VCaP (cell line): ENCODE measurements around the gene KPRP.

Experiments
- H3K27ac ChIP-seq: fragments of 450-650 bp; 2 replicates; pipeline ENCODE4 v1.5.1; 2017
- TF ChIP-seq, protein P1 (sequence below): fragments of 450-650 bp; conservative IDR thresholded peaks from 2 replicates; pipeline ENCODE4 v1.5.1; 2017; ENCODE audit warnings: mild to moderate bottlenecking, moderate library complexity

The KPRP gene

DNA sequence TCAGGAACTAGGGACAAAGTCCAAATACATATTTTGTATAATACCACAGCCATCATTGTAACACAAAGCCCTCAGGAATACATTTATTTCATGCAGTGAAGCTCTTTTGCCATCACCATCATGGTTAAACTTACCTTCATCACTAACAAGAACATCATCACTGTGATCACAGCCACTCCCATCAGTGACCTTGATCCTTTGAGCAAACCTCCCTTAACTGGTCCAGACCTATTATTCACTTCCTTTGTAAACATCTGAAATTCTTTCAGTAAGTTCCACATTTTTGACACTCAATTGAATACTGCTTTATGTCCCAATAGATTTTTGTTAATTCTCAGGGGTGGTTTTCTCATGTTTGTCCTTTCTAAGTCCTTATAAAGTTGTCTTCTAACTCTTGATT, 16.2 kb upstream of the KPRP start:
- TF ChIP-seq, protein P1, sequence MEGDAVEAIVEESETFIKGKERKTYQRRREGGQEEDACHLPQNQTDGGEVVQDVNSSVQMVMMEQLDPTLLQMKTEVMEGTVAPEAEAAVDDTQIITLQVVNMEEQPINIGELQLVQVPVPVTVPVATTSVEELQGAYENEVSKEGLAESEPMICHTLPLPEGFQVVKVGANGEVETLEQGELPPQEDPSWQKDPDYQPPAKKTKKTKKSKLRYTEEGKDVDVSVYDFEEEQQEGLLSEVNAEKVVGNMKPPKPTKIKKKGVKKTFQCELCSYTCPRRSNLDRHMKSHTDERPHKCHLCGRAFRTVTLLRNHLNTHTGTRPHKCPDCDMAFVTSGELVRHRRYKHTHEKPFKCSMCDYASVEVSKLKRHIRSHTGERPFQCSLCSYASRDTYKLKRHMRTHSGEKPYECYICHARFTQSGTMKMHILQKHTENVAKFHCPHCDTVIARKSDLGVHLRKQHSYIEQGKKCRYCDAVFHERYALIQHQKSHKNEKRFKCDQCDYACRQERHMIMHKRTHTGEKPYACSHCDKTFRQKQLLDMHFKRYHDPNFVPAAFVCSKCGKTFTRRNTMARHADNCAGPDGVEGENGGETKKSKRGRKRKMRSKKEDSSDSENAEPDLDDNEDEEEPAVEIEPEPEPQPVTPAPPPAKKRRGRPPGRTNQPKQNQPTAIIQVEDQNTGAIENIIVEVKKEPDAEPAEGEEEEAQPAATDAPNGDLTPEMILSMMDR: no peak

GRCh38 chr1:152743371-152744145, 14.3 kb upstream of the KPRP start:
- TF ChIP-seq, protein P1: no peak
- no peak overlapping the region for H3K27ac ChIP-seq

More for the DNA sequence above, 16.2 kb upstream of the KPRP start:
- no peak overlapping the region for H3K27ac ChIP-seq

- H3K27ac ChIP-seq: no peak overlapping the region
- TF ChIP-seq, protein P1: peak; percentile 65
Observed at GRCh38 chr1:152745289-152745704, 12.5 kb upstream of the KPRP start.

- H3K27ac ChIP-seq: no peak overlapping the region
- TF ChIP-seq, protein P1: no peak
Observed at GRCh38 chr1:152745765-152746444, 11.9 kb upstream of the KPRP start.

DNA sequence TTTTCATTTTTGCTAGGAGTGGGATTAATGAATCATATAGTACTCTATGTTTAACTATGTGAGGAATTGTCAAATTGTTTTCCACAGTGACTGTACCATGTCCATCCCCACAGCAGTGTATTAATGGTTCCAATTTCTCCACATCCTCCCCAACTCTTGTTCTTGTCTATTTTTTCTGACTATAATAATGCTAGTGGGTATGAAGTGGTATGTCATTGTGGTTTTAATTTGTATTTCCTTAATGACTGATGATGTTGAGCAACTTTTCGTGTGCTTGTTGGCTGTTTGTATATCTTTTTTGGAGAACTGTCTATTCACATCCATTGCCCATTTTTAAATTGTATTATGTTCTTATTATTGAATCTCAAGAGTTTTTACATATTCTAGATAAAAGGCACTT, 10.0 kb upstream of the KPRP start:
- TF ChIP-seq, protein P1: no peak
- H3K27ac ChIP-seq: no peak overlapping the region

DNA sequence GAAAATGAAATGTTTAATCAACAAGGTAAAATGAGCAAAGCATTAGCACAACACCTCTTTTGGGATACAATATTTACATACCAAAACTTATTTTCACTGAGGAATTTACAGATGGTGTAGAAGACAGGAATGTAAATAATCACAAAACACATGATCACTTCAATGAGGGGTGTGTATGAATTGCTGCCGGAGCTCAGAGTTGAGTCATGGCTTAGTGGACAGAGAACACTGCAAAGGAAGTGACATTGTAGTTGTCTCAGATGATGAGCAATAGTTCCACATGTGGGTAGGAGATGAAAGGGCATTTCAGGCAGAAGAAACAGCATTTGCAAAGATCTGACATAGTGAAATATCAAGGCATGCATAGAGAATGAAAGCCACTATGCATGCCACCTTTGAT, 5.6 kb upstream of the KPRP start:
- H3K27ac ChIP-seq: no peak overlapping the region

DNA sequence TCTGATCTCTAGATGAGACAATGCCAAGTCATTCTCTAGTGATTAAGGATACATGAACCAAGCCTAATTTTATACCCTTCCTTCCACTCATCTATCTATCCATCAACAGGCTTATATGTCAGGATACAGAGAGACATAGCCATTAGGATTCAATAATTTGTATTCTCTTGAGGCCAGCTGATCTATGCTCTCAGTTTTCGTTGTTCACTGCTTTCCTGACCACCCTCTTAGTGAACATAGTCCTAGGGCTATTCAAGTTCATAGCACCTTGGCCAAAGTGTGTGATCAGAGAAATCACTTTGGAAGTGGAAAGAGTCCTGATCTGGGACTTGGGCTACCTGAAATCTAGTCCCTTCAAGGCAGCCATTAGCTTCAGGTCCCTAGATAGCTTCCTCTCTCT, 4.2 kb upstream of the KPRP start:
- TF ChIP-seq, protein P1: no peak
- no peak overlapping the region for H3K27ac ChIP-seq

More for the DNA sequence above, 5.6 kb upstream of the KPRP start:
- TF ChIP-seq, protein P1: no peak
